MM.1S (cell line): ENCODE measurements around the gene DHX15.

Source experiments
- CTCF ChIP-seq: fragments of 300-600 bp; sonication (generic); IDR thresholded peaks from 2 replicates; pipeline ENCODE4 v1.5.1; 2016; ENCODE audit warnings: antibody characterized with exemption, low read length, mixed read lengths
- EZH2 ChIP-seq: fragments of 300-600 bp; sonication (generic); optimal IDR thresholded peaks from 2 replicates; pipeline ENCODE3; 2017; ENCODE audit warnings: low read depth, mild to moderate bottlenecking, antibody characterized with exemption, low read length, mixed read lengths

GRCh38 chr4:24517676-24518075 is 66.7 kb downstream of the DHX15 start:
- TF ChIP-seq EZH2: no peak
- no peak for TF ChIP-seq CTCF
